Epithelial cell of proximal tubule (primary cell): ENCODE results near the gene PRPF4. TPM values are rescaled to one million over a fixed set of nuclear protein-coding genes. Genes with fewer than 3 reads are reported as not detected.

Source experiments
- DNase-seq: peaks from one replicate; pipeline ENCODE4 v3.0.0-alpha.2; 2011; ENCODE audit warnings: low read depth
- H3K4me3 ChIP-seq: 2 replicates; pipeline ENCODE4 v1.5.1; 2011; ENCODE audit warnings: low read depth, mild to moderate bottlenecking, low read length
- total RNA-seq: library from RNA; depleted of rRNA; stranded (reverse); fragments of >200 nt; gene quantifications from 2 replicates; pipeline ENCODE4 v1.2.3, GENCODE V29; 2015
- TF ChIP-seq, protein P1 (sequence below): conservative IDR thresholded peaks from 2 replicates; pipeline ENCODE4 v1.5.1; 2012; ENCODE audit warnings: low read depth, mild to moderate bottlenecking, low read length

Gene PRPF4
- total RNA-seq, 1 donor from 2014 or later, result 29.1 TPM

DNA sequence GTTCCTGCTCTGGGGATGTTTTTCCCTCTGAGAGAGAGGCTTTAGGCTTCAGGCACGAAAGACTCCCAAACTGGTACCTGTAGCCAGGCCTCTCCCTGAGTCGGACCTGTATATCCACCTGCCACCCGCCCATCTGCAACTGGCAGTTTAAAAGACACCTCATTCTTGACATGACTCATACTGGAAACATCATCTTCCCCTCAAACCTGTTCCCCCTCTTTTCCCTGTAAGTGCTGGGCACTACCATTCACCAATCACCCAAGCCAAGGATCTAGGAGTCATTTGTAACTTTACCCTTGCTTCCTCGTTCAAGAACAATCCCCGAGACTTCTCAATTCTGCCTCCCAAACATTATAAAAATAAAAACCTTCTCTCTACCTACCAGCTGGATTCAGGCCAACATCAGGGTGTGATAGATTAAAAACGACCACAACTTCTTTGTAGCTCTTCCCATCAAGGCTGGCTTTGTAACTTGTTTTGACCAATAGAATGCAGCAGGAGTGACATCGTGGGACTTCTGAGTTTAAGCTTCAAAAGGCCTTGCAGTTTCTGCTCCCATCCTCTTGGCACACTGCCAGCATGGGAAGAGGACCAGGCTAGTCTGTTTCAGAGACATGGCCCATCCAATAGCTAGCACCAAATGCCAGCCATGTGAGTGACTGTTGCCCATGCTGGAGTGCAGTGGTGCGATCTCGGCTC lies 66.4 kb downstream of the PRPF4 start:
- no peak overlapping the region for H3K4me3 ChIP-seq
- TF ChIP-seq, protein P1, sequence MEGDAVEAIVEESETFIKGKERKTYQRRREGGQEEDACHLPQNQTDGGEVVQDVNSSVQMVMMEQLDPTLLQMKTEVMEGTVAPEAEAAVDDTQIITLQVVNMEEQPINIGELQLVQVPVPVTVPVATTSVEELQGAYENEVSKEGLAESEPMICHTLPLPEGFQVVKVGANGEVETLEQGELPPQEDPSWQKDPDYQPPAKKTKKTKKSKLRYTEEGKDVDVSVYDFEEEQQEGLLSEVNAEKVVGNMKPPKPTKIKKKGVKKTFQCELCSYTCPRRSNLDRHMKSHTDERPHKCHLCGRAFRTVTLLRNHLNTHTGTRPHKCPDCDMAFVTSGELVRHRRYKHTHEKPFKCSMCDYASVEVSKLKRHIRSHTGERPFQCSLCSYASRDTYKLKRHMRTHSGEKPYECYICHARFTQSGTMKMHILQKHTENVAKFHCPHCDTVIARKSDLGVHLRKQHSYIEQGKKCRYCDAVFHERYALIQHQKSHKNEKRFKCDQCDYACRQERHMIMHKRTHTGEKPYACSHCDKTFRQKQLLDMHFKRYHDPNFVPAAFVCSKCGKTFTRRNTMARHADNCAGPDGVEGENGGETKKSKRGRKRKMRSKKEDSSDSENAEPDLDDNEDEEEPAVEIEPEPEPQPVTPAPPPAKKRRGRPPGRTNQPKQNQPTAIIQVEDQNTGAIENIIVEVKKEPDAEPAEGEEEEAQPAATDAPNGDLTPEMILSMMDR, result no peak
- DNase-seq, result no peak

Other genes with a start within 250 kb of the PRPF4 start
- gene ZFP37, start 218.9 kb upstream of the PRPF4 start, total RNA-seq, result 0.58 and 0.94 TPM in 2 replicates
- 3.7 and 4.8 TPM in 2 replicates for gene SLC31A2, start 124.7 kb upstream of the PRPF4 start, total RNA-seq
- 13.3 and 14.6 TPM in 2 replicates for gene FKBP15, start 54.4 kb upstream of the PRPF4 start, total RNA-seq
- gene SLC31A1, start 54.1 kb upstream of the PRPF4 start, total RNA-seq, result 8.1 and 15.4 TPM in 2 replicates
- gene CDC26, start 86 bp upstream of the PRPF4 start, total RNA-seq, result 30.5 and 44.6 TPM in 2 replicates
- gene RNF183, start 27.7 kb downstream of the PRPF4 start, total RNA-seq, result 3.9 TPM in 1 of 2 replicates, not detected in the other
- gene WDR31, start 64.6 kb downstream of the PRPF4 start, total RNA-seq, result 0.14 and 0.35 TPM in 2 replicates
- gene BSPRY, start 73.9 kb downstream of the PRPF4 start, total RNA-seq, result 8.8 and 15.2 TPM in 2 replicates
- 13.5 and 22.6 TPM in 2 replicates for gene HDHD3, start 101.3 kb downstream of the PRPF4 start, total RNA-seq
- 4.5 and 5.1 TPM in 2 replicates for gene ALAD, start 125.6 kb downstream of the PRPF4 start, total RNA-seq
- gene POLE3, start 135.0 kb downstream of the PRPF4 start, total RNA-seq, result 46.1 and 111 TPM in 2 replicates
- 0.22 TPM in 1 of 2 replicates, not detected in the other for gene C9orf43, start 135.1 kb downstream of the PRPF4 start, total RNA-seq
- gene RGS3, start 188.1 kb downstream of the PRPF4 start, total RNA-seq, result 66.9 and 79.2 TPM in 2 replicates